Cardiac septum (tissue), 1 donor: ENCODE data around the gene MSLN. TPM values are rescaled to one million over a fixed set of nuclear protein-coding genes. Genes with fewer than 3 reads are reported as not detected.
"Not testable (repeated sequence)": the region's sequence is repeated elsewhere in the genome, so short reads cannot be mapped to it uniquely, and the experiment has no call there.

Source experiments
- DNase-seq: peaks from one replicate; pipeline ENCODE4 v3.0.0-alpha.2; 2020; ENCODE audit warnings: low spot score
- intact Hi-C: fragments of 100-400 bp; cut with DNase I; formaldehyde crosslinking; loops from one replicate; pipeline ENCODE4 v1.14.0; 2022
- long read RNA-seq: library from polyadenylated mRNA; unstranded; transcript quantifications from one replicate; pipeline ENCODE4 v2.0.0, GENCODE V29; 2021
- total RNA-seq: library from RNA; stranded (reverse); fragmentation: NEBNext Ultra II Directional; extraction: Animal tissue kit (Norgen Biotek cat#: 25700); gene quantifications from one replicate; pipeline ENCODE4 v1.2.1, GENCODE V29; 2021
- donor health status: DM: no; HTN: no; CAD: no.

Gene MSLN
- not detected for total RNA-seq
- long read RNA-seq: 0 reads

DNA sequence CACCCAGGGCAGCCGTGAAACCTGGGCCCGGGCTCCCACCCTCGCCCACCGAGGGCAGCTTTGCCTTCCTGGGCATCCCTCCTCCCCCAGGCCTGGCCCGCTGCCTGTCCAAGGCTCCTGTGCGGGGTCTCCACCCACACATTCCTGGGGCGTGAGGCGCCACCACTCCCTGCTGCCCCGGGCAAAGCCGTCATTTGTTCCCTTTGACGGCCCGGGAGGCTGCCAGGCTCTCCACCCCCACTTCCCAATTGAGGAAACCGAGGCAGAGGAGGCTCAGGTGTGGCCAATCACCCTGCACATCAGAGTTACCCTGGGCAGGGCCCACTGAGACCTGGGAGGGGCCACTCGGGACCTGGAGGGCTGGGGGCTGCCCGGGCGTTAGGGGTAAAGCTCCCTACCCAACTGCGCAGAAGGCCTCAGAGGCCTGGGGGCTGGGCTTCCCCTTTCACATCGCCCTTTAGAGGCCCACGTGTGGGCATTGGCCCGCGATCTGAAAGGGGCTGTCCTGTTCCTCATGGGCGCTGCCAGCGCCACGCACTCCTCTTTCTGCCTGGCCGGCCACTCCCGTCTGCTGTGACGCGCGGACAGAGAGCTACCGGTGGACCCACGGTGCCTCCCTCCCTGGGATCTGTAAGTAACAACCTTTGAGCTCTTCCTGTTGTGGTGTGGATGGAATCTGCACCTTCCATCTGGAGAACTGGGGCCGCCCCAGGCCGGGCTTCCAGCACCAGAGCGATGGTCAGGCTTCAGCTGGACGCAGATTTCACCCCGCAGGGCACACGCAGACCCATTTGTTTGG lies at the start of gene MSLN:
Gene MSLN (plus strand): TSS at position 190 of the 799 bp plus-strand sequence. CDS start 1,947 bp downstream, outside the sequence.
- no peak for DNase-seq
- intact Hi-C loops: no loop called here

DNA sequence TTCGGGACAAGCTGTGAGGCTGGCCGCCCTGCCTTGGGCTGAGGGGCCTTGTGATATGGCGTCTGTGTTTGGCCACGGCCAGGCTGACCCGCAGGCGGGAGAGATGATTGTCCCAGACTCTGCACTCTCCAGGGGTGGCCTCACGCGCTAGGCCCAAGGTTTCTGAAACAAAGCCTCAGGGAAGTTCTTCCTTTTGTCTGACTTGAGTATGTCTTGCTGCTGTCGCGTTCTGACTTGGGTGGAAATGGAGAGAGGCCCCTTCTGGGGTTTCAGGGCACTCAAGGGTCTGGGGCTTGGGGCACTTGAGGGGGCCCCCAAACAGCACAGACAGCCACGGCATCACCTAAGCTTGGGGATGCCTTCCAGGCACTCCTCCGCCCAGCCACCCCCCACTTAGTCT lies 49.5 kb upstream of the MSLN start:
- intact Hi-C loops: loop anchor here (1.0 to 5.0 kb wide), 2 partner anchors 74 to 346 kb away; no protein-coding TSS in a partner anchor
- DNase-seq: no peak

DNA sequence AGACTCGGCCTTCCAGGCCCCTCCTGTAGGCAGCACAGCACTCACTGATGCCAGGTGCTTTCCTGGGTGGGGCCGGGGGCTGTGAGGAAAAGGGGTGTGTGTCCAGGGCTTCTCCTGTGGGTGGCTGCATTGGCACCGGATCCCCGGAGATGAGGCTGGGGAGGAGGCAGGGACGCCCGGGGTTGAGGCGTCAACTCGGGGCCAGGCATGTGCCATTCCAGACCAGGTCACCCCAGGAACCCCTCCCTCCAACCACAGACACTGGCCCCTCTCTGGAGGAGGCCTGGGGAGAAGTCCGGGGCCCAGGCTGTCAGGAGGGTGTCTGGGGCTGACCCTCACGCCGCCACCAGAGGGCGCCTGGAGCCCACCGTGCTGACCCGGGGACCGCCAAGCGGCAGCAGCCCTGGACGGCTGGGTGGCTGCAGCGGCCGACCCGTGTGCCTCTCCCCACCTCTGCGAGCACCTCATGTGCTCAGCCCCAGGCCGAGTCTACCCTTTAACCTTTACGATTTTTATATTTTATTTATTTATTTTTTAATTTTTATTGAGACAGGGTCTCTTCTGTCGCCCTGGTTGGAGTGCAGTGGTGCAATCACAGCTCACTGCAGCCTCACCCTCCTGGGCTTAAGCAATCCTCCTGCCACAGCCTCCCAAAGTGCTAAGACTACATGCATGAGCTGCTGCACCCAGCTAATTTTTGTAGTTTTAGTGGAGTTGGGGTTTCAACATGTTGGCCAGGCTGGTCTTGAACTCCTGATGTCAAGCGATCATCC lies 48.8 kb upstream of the MSLN start:
- intact Hi-C loops: loop anchor here (1.0 to 5.0 kb wide), 2 partner anchors 74 to 346 kb away; no protein-coding TSS in a partner anchor
- DNase-seq: peak; percentile 91

DNA sequence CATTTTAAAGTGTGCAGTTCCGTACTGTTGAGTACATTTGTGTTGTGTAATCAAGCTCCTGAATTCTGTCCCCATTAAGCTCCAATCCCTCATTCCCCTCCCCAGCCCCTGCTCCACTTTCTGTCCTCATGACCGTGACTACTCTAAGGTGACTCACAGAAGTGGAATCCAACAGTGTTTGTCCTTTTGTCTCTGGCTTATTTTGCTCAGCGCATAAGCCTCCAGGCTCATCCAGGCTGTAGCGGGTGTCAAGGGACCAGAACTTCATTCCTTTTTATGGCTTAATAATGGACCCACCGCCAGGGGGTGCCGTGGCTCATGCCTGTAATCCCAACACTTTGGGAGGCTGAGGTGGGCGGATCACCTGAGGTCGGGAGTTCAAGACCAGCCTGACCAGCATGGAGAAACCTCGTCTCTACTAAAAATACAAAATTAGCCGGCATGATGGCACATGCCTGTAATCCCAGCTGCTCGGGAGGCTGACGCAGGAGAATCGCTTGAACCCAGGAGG lies 47.7 kb upstream of the MSLN start:
- intact Hi-C loops: loop anchor here (5.0 kb wide), 1 partner anchor 345 kb away; no protein-coding TSS in a partner anchor
- not testable (repeated sequence) for DNase-seq

DNA sequence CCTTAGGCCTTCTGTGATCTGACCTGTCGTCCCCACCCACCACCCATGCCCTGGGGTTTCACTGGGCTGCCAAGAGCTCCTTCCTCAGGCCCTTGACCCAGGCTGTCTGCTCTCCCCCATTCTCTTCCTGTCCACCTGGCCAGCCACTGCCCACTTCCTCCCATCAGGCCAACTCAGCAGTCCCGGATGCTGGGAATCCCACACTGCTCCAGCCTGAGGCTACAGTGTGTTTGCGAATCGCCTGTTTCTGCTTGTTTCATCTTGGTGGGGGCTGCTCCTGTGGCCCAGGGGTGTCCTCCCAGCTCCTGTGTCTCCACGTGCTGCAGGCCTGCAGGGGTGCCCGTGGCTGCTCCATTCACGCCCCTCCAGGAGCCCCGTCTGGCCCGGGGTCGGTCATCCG lies 46.5 kb upstream of the MSLN start:
- no peak for DNase-seq
- intact Hi-C loops: loop anchor here (5.0 kb wide), 1 partner anchor 343 kb away; no protein-coding TSS in a partner anchor

DNA sequence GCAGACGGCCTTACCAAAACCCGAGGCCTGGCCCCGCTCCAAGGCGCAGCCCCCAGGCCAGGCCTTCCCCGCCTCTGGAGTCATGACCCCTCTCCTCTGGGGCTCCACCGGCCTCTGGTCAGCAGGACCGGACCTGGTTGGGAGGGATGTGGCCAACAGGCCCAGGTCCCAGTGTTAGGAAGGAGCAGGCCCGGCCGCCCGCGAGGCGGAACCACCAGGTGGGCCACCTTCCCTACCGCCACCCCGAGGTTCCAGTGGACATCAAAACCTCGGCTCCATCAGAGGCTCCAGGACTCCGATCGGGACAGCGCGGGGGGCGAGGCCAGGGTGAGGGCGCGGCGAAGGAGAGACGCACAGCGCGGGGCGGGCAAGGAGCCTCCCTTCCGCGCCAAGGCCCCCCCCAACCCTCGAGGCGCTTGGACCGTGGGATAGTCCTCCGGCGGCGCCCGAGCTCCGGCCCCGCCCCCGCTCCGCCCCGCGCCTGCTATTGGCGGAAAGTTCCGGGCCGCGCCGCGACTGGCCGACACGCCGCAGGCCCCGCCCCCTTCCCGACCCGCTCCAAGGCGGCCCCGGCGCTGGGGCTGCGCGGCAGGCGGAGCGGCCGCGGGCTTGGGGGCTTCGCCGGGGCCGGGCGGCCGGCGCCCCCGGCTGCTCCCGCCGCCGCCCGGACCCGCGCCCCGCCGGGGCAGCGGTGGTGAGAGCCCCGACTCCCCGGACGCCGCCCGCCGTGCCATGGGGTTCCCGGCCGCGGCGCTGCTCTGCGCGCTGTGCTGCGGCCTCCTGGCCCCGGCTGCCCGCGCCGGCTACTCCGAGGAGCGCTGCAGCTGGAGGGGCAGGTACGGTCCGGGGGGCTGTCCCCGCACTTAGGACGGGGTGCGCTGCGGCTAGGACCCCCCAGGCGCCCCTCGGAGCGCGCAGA lies 45.7 kb upstream of the MSLN start, which contains the start of gene METRN:
Gene METRN (plus strand): TSS at position 561 of the 919 bp plus-strand sequence. CDS start 172 bp downstream, at position 733.
- peak; percentile 94 for DNase-seq
- intact Hi-C loops: loop anchor here (5.0 kb wide), 1 partner anchor 342 kb away; no protein-coding TSS in a partner anchor

DNA sequence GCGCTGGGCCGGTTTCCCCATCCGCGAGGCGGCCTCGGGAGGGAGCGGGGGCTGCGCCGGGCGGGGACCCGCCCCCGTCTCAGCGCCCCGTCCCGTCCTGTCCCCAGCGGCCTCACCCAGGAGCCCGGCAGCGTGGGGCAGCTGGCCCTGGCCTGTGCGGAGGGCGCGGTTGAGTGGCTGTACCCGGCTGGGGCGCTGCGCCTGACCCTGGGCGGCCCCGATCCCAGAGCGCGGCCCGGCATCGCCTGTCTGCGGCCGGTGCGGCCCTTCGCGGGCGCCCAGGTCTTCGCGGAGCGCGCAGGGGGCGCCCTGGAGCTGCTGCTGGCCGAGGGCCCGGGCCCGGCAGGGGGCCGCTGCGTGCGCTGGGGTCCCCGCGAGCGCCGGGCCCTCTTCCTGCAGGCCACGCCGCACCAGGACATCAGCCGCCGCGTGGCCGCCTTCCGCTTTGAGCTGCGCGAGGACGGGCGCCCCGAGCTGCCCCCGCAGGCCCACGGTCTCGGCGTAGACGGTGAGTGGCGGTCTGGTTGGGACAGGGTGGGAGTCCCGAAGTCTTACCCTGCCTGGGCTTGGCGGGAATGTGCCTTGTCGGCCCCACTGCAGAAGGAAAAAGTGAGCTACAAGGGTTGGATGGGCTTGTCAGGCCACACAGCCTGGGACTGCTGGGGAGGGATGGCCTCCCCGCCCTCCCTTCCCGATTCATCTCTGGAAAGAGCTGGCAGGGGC lies 44.9 kb upstream of the MSLN start:
- DNase-seq: no peak
- intact Hi-C loops: no loop called here

DNA sequence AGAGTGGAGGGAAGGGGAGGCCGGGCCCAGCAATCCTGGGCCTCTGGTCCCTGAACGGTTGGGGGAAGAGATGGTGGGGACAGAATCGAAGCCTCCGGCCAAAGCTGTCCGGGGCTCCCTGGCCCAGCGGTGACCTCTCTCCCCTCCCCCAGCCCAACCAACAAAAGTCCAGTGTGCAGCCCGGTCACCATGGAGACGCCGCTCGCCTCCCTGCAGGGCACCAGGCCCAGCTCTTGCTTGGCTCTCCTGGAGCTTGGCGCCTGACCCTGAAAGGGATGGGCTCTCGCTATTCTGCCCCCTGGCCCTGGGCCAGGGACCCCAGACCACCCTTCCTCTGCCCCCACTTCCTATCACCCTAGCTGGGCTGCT lies 44.4 kb upstream of the MSLN start:
- DNase-seq: no peak
- intact Hi-C loops: no loop called here

DNA sequence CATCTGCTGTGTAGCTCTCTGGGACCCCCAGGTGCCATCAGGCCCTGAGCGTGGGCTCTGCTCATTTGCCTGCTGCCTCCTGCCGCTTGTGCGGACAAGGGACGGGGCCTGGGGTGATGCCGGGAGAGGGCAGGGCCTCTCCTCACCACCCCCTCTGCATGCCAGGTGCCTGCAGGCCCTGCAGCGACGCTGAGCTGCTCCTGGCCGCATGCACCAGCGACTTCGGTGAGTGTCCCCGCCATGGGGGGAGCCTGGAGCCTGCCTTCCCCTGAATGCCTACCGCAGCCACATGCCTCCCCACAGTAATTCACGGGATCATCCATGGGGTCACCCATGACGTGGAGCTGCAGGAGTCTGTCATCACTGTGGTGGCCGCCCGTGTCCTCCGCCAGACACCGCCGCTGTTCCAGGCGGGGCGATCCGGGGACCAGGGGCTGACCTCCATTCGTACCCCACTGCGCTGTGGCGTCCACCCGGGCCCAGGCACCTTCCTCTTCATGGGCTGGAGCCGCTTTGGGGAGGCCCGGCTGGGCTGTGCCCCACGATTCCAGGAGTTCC lies 43.7 kb upstream of the MSLN start:
- intact Hi-C loops: no loop called here

DNA sequence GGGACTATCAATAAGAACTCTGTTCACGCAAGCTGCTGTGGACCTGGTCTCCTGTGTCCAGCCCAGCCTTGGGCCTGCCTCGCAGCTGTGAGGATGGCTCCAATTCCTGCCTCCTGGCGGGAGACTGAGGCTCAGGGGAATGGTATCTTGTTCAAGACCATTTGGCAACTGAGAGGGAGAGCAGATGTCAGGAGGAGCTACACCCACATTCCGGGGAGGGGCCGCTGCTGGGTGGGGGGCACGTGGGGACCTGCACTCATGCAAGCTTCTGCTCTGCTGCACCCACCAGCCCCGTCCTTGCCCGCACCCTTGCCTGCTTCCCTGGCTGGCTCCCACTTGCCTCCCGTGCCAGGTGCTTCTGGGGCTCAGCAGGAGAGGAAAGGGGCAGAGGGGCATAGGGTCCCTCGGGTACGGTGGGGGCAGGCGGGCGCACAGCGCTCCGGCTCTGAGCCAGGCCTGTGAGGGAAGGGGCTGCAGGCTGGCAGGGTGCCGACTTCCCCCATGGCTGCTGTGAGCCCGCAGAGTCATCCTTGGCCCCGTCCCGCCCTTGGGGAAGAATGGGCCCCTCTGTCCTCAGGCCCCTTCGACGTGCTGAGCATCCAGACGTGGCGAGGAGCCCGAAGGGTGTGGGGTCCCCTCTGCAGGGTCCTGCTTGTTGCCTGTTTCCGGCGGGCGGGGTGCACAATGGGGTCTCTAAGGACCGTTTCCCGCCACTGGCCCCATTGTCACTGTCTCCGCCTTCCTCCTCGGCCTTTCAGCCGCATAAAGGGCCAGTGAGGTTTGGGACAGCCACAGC lies 42.9 kb upstream of the MSLN start:
- no peak for DNase-seq

More for the DNA sequence above, 43.7 kb upstream of the MSLN start:
- no peak for DNase-seq

DNA sequence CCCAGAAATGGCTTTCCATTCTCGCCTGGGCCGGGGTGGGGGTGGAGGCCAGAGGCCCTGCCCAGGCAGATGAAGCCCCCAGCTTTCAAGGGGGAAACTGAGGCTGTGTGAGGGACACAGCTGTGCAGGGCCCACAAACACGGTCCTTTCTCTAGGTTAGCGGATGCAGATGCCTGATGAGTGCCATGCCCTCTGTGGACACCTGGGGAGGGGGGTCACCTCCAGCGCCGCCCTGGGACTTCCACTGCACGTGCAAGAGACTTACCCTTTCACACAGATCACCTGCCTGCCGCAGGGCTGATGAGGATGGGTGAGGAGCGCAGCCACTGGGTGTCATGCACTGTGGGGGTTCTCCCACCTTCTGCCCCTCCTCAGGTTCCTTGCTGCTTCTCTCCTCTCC lies 42.1 kb upstream of the MSLN start:
- intact Hi-C loops: no loop called here
- DNase-seq: no peak

More for the DNA sequence above, 42.9 kb upstream of the MSLN start:
- intact Hi-C loops: no loop called here

DNA sequence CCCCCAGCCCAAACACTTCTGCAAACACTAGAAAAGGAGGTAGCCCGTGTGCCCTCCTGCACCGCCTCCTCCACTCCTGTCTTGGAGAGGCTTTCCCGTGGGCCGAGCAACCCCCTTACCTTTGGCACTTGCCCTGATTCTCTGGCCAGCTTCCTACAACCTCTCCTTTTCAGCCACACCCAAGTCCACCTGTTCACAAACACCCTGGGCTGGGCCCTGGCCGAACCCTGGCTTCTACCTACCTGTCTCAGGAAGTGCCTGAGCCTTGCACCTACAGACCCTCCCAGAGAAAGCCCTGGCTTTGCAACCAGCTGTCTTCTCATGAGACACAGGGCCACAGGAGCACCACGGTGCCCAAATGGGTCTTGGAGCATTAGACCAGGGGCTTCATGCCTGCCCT lies 41.6 kb upstream of the MSLN start:
- DNase-seq: no peak
- intact Hi-C loops: no loop called here

DNA sequence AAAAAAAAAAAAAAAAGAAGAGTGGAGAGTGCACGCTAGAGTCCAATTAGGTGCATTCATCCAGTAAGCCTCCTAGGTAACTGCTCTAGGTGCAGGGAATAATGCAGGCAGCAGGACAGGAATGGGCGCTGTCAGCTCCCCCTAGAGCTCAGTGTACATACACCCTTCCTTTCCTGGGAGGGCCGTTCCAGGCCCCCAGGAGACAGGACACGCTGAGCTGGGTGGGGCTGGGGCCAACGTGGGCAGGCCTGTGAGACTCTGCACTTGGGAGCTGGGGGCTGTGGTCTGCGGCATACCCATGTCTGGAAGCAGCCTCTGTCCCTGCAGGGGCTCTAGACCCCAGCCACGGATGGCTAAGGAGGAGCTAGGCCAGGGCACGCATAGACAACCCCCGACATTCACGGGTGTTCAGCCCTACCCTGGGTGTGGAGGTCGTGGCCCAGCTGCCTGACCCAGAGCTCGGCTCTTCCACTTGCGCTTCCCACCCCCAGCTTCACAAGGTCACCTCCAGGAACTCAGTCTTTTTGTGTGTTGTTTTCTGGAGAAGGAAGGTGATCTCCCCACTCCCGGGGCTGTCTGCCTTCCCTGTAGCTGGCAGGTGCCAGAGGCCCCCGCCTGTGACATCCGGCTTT lies 40.6 kb upstream of the MSLN start:
- intact Hi-C loops: loop anchor here (2.0 kb wide), 1 partner anchor 21 kb away; the partner anchor contains the start of gene CIAO3
- no peak for DNase-seq

DNA sequence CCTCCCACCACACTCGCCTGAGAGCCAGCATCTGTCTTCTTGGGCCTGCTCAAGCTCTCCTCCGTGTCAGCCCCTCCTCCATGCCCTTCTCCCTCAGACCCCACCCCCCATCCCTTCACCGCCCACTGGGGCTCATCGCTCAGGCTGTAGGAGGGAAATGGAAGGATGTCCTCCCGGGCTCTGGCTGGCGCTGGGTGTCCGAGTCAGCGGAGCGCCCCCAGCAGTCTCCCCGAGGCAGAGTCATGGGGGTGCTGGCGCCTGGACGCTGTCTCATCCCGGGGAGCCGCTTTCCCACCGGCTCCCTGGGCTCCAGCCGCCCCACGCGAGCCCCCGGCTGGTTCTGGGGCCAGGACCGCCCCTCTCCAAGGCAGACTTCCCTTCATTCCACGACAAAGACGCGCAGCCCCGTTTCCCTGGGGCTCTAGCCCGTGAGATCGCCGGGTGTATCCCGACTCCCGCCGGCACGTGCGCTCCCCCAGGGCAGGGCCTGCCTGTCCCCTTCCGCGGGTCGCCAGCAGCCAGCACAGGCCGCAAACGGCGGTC lies 40.0 kb upstream of the MSLN start:
- intact Hi-C loops: loop anchor here (2.0 kb wide), 1 partner anchor 20 kb away; the partner anchor contains the start of gene CIAO3
- no peak for DNase-seq

DNA sequence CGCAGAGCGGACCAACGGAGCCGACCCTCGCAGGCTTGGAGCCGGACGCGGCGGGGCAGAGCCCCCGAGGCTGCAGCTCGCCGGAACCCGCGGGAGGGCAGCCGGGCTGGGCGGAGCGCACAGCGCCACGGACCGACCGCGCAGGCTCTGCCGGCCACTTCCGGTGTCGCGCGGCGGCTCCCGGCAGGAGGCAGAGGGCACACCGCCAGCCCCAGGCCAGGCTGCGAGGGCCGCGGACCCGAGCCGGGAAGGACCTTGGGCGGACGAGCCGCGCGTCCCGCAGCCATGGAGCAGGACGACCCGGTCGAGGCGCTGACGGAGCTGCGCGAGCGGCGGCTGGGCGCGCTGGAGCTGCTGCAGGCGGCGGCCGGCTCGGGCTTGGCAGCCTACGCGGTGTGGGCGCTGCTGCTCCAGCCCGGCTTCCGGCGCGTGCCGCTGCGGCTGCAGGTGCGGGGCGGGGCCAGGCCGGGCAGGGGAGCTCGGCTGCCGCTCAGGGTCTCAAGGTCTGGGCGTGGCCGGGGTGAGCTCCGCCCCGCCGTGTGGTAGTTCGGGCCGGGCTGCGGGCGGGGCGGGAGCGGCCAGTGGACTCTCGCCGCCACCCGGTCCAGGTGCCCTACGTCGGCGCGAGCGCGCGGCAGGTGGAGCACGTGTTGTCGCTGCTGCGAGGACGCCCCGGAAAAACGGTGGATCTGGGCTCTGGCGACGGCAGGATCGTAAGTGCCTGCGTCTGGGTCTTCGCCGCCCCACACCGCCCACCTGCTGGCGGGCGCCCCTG lies 39.4 kb upstream of the MSLN start, which contains the start of gene ANTKMT:
Gene ANTKMT (plus strand): TSS at position 157 of the 775 bp plus-strand sequence. CDS start 129 bp downstream, at position 286.
- intact Hi-C loops: loop anchor here (2.0 kb wide), 1 partner anchor 20 kb away; the partner anchor contains the start of gene CIAO3
- peak; percentile 85 for DNase-seq
